Kidney epithelial cell (primary cell): ENCODE measurements around the gene KLHL42. TPM values are rescaled to one million over a fixed set of nuclear protein-coding genes. Genes with fewer than 3 reads are reported as not detected.

Experiments used
- DNase-seq: peaks from one replicate; pipeline ENCODE4 v3.0.0-alpha.2; 2010; ENCODE audit warnings: low read depth
- H3K27me3 ChIP-seq: 2 replicates; pipeline ENCODE4 v1.6.0; 2011; ENCODE audit warnings: low read length; ENCODE audit not compliant: control insufficient read depth, insufficient read depth
- H3K36me3 ChIP-seq: 2 replicates; pipeline ENCODE4 v1.5.1; 2011; ENCODE audit warnings: low read length; ENCODE audit not compliant: control insufficient read depth, insufficient read depth
- H3K4me3 ChIP-seq: 2 replicates; pipeline ENCODE4 v1.5.1; 2011; ENCODE audit warnings: low read depth, mild to moderate bottlenecking, control low read depth, low read length
- total RNA-seq: library from RNA; depleted of rRNA; stranded (reverse); fragments of >200 nt; gene quantifications from 2 replicates; pipeline ENCODE4 v1.2.3, GENCODE V29; 2015
- TF ChIP-seq, protein P1 (sequence below): IDR thresholded peaks from 2 replicates; pipeline ENCODE4 v1.5.1; 2011; ENCODE audit warnings: mild to moderate bottlenecking, moderate library complexity, low read length, control low read depth, inconsistent platforms; ENCODE audit not compliant: insufficient read depth, poor library complexity, severe bottlenecking

KLHL42 gene
- total RNA-seq, 1 donor from 2014 or later: 19.3 TPM

- Histone ChIP-seq H3K4me3 (no peak overlapping the region), H3K27me3 (no peaks in the 10 kb centered on the region), H3K36me3 (no peaks in the 10 kb centered on the region)
- no peak for DNase-seq
- TF ChIP-seq, protein P1, sequence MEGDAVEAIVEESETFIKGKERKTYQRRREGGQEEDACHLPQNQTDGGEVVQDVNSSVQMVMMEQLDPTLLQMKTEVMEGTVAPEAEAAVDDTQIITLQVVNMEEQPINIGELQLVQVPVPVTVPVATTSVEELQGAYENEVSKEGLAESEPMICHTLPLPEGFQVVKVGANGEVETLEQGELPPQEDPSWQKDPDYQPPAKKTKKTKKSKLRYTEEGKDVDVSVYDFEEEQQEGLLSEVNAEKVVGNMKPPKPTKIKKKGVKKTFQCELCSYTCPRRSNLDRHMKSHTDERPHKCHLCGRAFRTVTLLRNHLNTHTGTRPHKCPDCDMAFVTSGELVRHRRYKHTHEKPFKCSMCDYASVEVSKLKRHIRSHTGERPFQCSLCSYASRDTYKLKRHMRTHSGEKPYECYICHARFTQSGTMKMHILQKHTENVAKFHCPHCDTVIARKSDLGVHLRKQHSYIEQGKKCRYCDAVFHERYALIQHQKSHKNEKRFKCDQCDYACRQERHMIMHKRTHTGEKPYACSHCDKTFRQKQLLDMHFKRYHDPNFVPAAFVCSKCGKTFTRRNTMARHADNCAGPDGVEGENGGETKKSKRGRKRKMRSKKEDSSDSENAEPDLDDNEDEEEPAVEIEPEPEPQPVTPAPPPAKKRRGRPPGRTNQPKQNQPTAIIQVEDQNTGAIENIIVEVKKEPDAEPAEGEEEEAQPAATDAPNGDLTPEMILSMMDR: no peak
Observed at GRCh38 chr12:27778206-27778605, 1.8 kb upstream of the KLHL42 start.

DNA sequence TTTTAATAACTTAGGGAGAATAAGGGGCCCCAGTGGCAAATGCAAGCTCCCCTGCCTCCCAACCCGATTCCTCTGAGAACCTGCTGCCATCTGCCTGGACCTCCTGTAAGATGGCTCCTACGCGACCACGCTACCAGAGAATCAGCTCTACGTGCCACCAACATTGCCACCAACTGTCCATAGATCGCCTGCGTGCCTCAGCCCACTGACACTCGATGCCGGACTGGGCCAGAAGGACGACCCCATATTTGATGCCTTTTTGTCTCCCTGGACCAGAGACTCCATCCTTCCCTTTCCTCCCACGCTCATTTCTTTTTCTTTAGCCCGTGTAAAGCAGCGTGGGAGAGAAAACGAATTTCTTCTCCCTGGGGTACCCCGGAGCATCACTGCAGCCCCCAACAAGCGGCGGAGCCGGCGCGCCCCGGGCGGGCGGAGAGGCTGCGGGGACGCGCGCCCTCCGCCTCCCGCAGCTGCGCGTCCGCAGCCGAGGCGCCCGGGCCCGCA is 565 bp upstream of the KLHL42 start:
- H3K36me3 ChIP-seq: no peaks in the 10 kb centered on the region
- no peaks in the 10 kb centered on the region for H3K27me3 ChIP-seq
- DNase-seq: no peak
- TF ChIP-seq, protein P1: no peak
- H3K4me3 ChIP-seq: peak overlapping the region; percentile 53

GRCh38 chr12:27780612-27781408 is 777 bp downstream of the KLHL42 start:
- Histone ChIP-seq H3K4me3 (peak overlapping the region; percentile 53), H3K36me3 (no peaks in the 10 kb centered on the region), H3K27me3 (no peaks in the 10 kb centered on the region)
- DNase-seq: no peak
- TF ChIP-seq, protein P1: no peak

DNA sequence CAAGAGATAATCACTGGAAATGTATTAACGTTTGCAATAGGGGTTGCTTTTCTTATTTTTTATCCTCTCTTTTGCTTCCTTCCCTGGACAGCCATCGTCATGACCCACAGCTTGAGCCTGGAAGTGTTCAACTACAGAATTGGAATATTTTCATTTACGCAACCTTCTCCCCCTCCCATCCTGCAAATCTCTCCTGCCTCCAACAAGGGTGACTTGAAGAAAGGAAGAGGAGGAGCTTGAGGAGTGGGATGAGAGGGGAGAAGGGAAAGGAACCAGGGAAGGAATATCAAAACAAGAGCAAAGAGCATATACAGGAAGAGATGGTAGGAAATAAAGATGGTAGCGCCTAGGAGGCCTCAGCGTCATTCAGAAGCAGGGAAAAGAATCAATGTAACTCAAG is 1.6 kb downstream of the KLHL42 start:
- Histone ChIP-seq H3K36me3 (no peaks in the 10 kb centered on the region), H3K27me3 (no peaks in the 10 kb centered on the region), H3K4me3 (no peak overlapping the region)
- DNase-seq: no peak
- TF ChIP-seq, protein P1: no peak

- Histone ChIP-seq H3K36me3 (no peaks in the 10 kb centered on the region), H3K4me3 (no peak overlapping the region), H3K27me3 (no peaks in the 10 kb centered on the region)
- TF ChIP-seq, protein P1: no peak
- no peak for DNase-seq
Observed at GRCh38 chr12:27782481-27782880, 2.4 kb downstream of the KLHL42 start.
